ENCODE results near the gene ADAMTS8.

DNA sequence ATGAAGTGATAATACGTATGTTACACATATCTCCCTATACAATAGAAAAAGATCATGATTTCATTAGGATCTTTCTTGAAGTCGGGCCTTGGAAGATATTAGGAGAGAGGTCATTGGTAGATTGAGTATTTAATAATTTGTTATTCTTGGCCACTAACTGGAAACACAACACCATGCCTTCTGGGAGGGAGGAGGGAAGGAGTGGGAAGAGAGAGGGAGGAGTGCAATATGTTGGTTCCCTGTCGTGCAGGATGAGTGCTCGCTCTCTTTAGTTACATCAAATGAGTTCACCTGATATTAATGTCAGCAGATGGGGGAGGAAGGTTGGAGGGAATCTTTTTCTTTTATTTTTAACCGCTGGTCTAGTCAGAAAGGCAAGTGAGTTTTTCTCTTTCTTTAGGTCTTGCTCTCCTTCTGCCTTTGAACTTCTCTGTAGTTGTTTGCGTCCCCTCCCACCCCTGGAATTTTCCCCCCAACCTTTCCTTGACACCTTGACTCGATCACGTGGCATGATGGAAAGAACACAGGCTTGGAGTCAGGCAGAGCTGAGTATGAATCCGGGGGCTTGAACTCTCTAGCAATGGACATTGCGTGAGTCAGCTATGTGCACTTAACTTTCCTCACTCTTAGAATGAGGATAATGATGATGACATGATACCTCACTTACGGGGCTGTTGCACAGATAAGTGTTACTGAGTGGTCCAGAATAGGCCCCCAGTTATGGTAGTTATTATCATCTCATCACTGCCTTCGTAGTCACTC, 26.3 kb upstream of the ADAMTS8 start:
- no peak for TF ChIP-seq POLR2A (IDR thresholded peaks at IDR 0.05)
- TF ChIP-seq CTCF (IDR thresholded peaks at IDR 0.05) = no peak
